ENCODE results near the gene SOAT2. TPM values are rescaled to one million over a fixed set of nuclear protein-coding genes. Genes with fewer than 3 reads are reported as not detected.

Gene SOAT2
- polyA plus RNA-seq, 2 of the 4 experiments (the other 2 are of a cell fraction), result 0.09 to 0.14 TPM

GRCh38 chr12:53160000-53160399 is 56.7 kb downstream of the SOAT2 start:
- 83% methylated on average over 16 of the region's 16 CpGs for WGBS (ENCODE audit: missing lambda C conversion rate)
- POLR2A ChIA-PET, result interaction anchor here (1.0 to 2.3 kb wide), 6 partner anchors 15 to 81 kb away, joined by 3 to 15 read pairs (median 4); partner anchors contain the start of genes CSAD, SPRYD3 and ZNF740

GRCh38 chr12:53160673-53161072 is 57.4 kb downstream of the SOAT2 start:
- ATAC-seq, result peak; percentile 20 to 36; a peak in 3 of 6 replicates
- H3K4me3 ChIP-seq, result no peak overlapping the region
- H3K9me3 ChIP-seq, result no peaks in the 10 kb centered on the region
- H3K4me2 ChIP-seq, result no peak overlapping the region
- peak overlapping the region; percentile 15 to 82; a peak in 3 of 6 replicates for H3K27ac ChIP-seq
- WGBS (ENCODE audit: missing lambda C conversion rate), result 83% methylated on average over 2 of the region's 2 CpGs
- ChIA-PET POLR2A (interaction anchor here (1.0 to 2.3 kb wide), 6 partner anchors 14 to 81 kb away, joined by 3 to 15 read pairs (median 4); partner anchors contain the start of genes CSAD, SPRYD3 and ZNF740), CTCF (interaction anchor here (0.8 to 14.5 kb wide), 20 partner anchors 9 to 161 kb away, joined by 3 to 646 read pairs (median 9); partner anchors contain the start of genes AAAS, CSAD, ITGB7 and ZNF740)
- H3K4me1 ChIP-seq, result peaks cover 12% of the 10 kb centered on the region
- no peak for FAIRE-seq
- no peak for DNase-seq (ENCODE audit: low read depth in 1 of 2, low spot score in 1 of 2)
- TF ChIP-seq HDAC2 (IDR thresholded peaks at IDR 0.05), result no peak
- TF ChIP-seq MAZ (IDR thresholded peaks at IDR 0.05; ENCODE audit: borderline replicate concordance, low read depth, low read length), result no peak
- no peak for TF ChIP-seq NFE2L2 (conservative IDR thresholded peaks at IDR 0.05; ENCODE audit: low read length)
- no peak for TF ChIP-seq JUNB (IDR thresholded peaks at IDR 0.05)
- no peak for TF ChIP-seq HOXB13 (CRISPR knock-in tag; IDR thresholded peaks at IDR 0.05; ENCODE audit: low read depth)
- no peak for TF ChIP-seq CBX8 (IDR thresholded peaks at IDR 0.05)
- TF ChIP-seq EHF (CRISPR knock-in tag; IDR thresholded peaks at IDR 0.05), result no peak
- TF ChIP-seq EP300 (IDR thresholded peaks at IDR 0.05), result no peak
- TF ChIP-seq ZC3H11A (IDR thresholded peaks at IDR 0.05), result no peak
- no peak for TF ChIP-seq PBX3 (IDR thresholded peaks at IDR 0.05)
- TF ChIP-seq JUN (IDR thresholded peaks at IDR 0.05), result no peak
- TF ChIP-seq FOSL2 (IDR thresholded peaks at IDR 0.05), result no peak
- no peak for TF ChIP-seq FOSL2 (CRISPR knock-in tag; IDR thresholded peaks at IDR 0.05)
- no peak for TF ChIP-seq RCOR1 (IDR thresholded peaks at IDR 0.05; ENCODE audit: low read depth, low read length)
- TF ChIP-seq ESRRA (IDR thresholded peaks at IDR 0.05; ENCODE audit: borderline replicate concordance, low read length), result no peak
- no peak for TF ChIP-seq ZNF302 (CRISPR knock-in tag; IDR thresholded peaks at IDR 0.05)
- TF ChIP-seq, protein P1, sequence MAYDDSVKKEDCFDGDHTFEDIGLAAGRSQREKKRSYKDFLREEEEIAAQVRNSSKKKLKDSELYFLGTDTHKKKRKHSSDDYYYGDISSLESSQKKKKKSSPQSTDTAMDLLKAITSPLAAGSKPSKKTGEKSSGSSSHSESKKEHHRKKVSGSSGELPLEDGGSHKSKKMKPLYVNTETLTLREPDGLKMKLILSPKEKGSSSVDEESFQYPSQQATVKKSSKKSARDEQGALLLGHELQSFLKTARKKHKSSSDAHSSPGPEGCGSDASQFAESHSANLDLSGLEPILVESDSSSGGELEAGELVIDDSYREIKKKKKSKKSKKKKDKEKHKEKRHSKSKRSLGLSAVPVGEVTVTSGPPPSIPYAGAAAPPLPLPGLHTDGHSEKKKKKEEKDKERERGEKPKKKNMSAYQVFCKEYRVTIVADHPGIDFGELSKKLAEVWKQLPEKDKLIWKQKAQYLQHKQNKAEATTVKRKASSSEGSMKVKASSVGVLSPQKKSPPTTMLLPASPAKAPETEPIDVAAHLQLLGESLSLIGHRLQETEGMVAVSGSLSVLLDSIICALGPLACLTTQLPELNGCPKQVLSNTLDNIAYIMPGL (CRISPR knock-in tag; IDR thresholded peaks at IDR 0.05; ENCODE audit: borderline replicate concordance), result no peak

More at GRCh38 chr12:53160000-53160399, 56.7 kb downstream of the SOAT2 start:
- no peak overlapping the region for H3K4me3 ChIP-seq
- TF ChIP-seq BHLHE40 (IDR thresholded peaks at IDR 0.05; ENCODE audit: low read depth, low read length), result no peak
- TF ChIP-seq KDM1A (IDR thresholded peaks at IDR 0.05; ENCODE audit: low read depth), result no peak
- no peak for TF ChIP-seq PHF8 (IDR thresholded peaks at IDR 0.05; ENCODE audit: borderline replicate concordance, low read depth)
- no peak for TF ChIP-seq HOXB13 (CRISPR knock-in tag; IDR thresholded peaks at IDR 0.05; ENCODE audit: low read depth)
- TF ChIP-seq SMC3 (IDR thresholded peaks at IDR 0.05), result no peak
- TF ChIP-seq KDM5A (IDR thresholded peaks at IDR 0.05), result no peak
- no peak for TF ChIP-seq CEBPB (IDR thresholded peaks at IDR 0.05)
- TF ChIP-seq RFX5 (IDR thresholded peaks at IDR 0.05), result no peak
- TF ChIP-seq CHD4 (IDR thresholded peaks at IDR 0.05; ENCODE audit: borderline replicate concordance), result no peak
- no peak for TF ChIP-seq RAD21 (conservative IDR thresholded peaks at IDR 0.05 in 1 of 2, IDR thresholded peaks at IDR 0.05 in 1 of 2)
- no peak for TF ChIP-seq SREBF2 (IDR thresholded peaks at IDR 0.05)
- no peak for TF ChIP-seq JUN (IDR thresholded peaks at IDR 0.05)
- TF ChIP-seq, protein P2, sequence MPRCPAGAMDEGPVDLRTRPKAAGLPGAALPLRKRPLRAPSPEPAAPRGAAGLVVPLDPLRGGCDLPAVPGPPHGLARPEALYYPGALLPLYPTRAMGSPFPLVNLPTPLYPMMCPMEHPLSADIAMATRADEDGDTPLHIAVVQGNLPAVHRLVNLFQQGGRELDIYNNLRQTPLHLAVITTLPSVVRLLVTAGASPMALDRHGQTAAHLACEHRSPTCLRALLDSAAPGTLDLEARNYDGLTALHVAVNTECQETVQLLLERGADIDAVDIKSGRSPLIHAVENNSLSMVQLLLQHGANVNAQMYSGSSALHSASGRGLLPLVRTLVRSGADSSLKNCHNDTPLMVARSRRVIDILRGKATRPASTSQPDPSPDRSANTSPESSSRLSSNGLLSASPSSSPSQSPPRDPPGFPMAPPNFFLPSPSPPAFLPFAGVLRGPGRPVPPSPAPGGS (IDR thresholded peaks at IDR 0.05), result no peak
- TF ChIP-seq ZFP36 (IDR thresholded peaks at IDR 0.05; ENCODE audit: borderline replicate concordance, partially characterized antibody), result no peak
- TF ChIP-seq CBX2 (IDR thresholded peaks at IDR 0.05; ENCODE audit: borderline replicate concordance, low read depth), result no peak
- peak overlapping the region; percentile 60; the same call in 2 of the 3 replicates for H3K4me2 ChIP-seq
- H3K9me3 ChIP-seq, result no peaks in the 10 kb centered on the region
- DNase-seq (ENCODE audit: low read depth in 1 of 2, low spot score in 1 of 2) (no peak), FAIRE-seq (no peak), ATAC-seq (peak in 1 of 2 experiments; percentile 32; a peak in 3 of 6 replicates)
- peaks cover 12% of the 10 kb centered on the region for H3K4me1 ChIP-seq
- CTCF ChIA-PET, result interaction anchor here (0.6 to 14.5 kb wide), 50 partner anchors 8 to 517 kb away, joined by 3 to 646 read pairs (median 4); partner anchors contain the start of genes AAAS, CSAD, ITGB7 and SPRYD3
- H3K27ac ChIP-seq, result peak overlapping the region; percentile 55 to 82
